ENCODE measurements around the gene AUTS2. TPM values are rescaled to one million over a fixed set of nuclear protein-coding genes. Genes with fewer than 3 reads are reported as not detected.

The AUTS2 gene
- polyA plus RNA-seq, 1 donor from 2014 or later, result 97.3 TPM

DNA sequence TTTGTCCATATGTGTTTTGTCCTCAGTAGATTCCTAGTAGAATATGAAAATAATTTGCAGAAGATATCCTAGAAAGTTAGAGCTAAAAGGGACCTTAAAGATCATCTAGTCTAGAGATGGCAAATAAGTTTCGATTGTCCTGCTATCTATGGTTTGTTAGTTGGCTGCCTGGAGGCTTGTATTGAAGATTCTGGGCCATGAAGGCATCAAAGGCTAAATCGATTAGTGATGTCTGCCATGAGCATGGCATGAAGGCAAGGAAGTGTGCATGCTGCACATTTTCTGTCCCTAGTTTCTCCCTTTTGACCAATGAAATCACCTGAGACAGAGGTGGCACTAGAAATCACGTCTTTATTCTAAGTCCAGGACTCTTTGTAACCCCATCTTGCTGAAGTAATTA is 979.9 kb downstream of the AUTS2 start:
- H3K9me3 ChIP-seq (ENCODE audit: low read length), result no peaks in the 10 kb centered on the region
- peaks cover 5% of the 10 kb centered on the region for H3K79me2 ChIP-seq (replicated peaks; ENCODE audit: insufficient read depth, low read length)
- no peaks in the 10 kb centered on the region for H3K36me3 ChIP-seq (ENCODE audit: insufficient read depth, low read length)
- H3K4me2 ChIP-seq (ENCODE audit: low read length), result no peak overlapping the region
- no peak overlapping the region for H2AFZ ChIP-seq (ENCODE audit: low read depth, low read length)
- H4K20me1 ChIP-seq (ENCODE audit: insufficient read depth), result no peaks in the 10 kb centered on the region
- TF ChIP-seq CTCF (IDR thresholded peaks at IDR 0.05; ENCODE audit: poor library complexity, severe bottlenecking) (no peak), RAD21 (conservative IDR thresholded peaks at IDR 0.05) (no peak), POLR2AphosphoS5 (IDR thresholded peaks at IDR 0.05) (no peak), TAF1 (IDR thresholded peaks at IDR 0.05; ENCODE audit: low read depth) (no peak), SMC3 (conservative IDR thresholded peaks at IDR 0.05; ENCODE audit: poor library complexity) (no peak), REST (IDR thresholded peaks at IDR 0.05; ENCODE audit: borderline replicate concordance) (no peak), MXI1 (conservative IDR thresholded peaks at IDR 0.05; ENCODE audit: poor library complexity, severe bottlenecking) (no peak), EZH2 (IDR thresholded peaks at IDR 0.05; ENCODE audit: borderline replicate concordance, insufficient read depth, low read length, poor library complexity, severe bottlenecking) (no peak), EP300 (conservative IDR thresholded peaks at IDR 0.05; ENCODE audit: poor library complexity, severe bottlenecking) (no peak)
- H3K9ac ChIP-seq (ENCODE audit: low read length), result no peak overlapping the region
- no peaks in the 10 kb centered on the region for H3K9me2 ChIP-seq (ENCODE audit: insufficient read depth, low read length)
- H3F3A ChIP-seq (ENCODE audit: insufficient read depth, low read length, poor library complexity, severe bottlenecking), result peaks cover 15% of the 10 kb centered on the region
- no peaks in the 10 kb centered on the region for H3K27me3 ChIP-seq (ENCODE audit: insufficient read depth, low read depth, low read length)
- H3K4me3 ChIP-seq (ENCODE audit: low read length), result no peak overlapping the region
- no peak overlapping the region for H3K27ac ChIP-seq (ENCODE audit: low read length)

GRCh38 chr7:70579397-70580097 is 981.3 kb downstream of the AUTS2 start:
- no peaks in the 10 kb centered on the region for H3K9me3 ChIP-seq (ENCODE audit: low read length)
- H3K36me3 ChIP-seq (ENCODE audit: insufficient read depth, low read length), result no peaks in the 10 kb centered on the region
- H3K4me2 ChIP-seq (ENCODE audit: low read length), result no peak overlapping the region
- H3K79me2 ChIP-seq (replicated peaks; ENCODE audit: insufficient read depth, low read length), result peaks cover 5% of the 10 kb centered on the region
- H4K20me1 ChIP-seq (ENCODE audit: insufficient read depth), result no peaks in the 10 kb centered on the region
- H3K9ac ChIP-seq (ENCODE audit: low read length), result no peak overlapping the region
- no peak overlapping the region for H2AFZ ChIP-seq (ENCODE audit: low read depth, low read length)
- no peaks in the 10 kb centered on the region for H3K27me3 ChIP-seq (ENCODE audit: insufficient read depth, low read depth, low read length)
- H3K9me2 ChIP-seq (ENCODE audit: insufficient read depth, low read length), result no peaks in the 10 kb centered on the region
- H3K4me3 ChIP-seq (ENCODE audit: low read length), result no peak overlapping the region
- TF ChIP-seq MXI1 (conservative IDR thresholded peaks at IDR 0.05; ENCODE audit: poor library complexity, severe bottlenecking), result no peak
- TF ChIP-seq EP300 (conservative IDR thresholded peaks at IDR 0.05; ENCODE audit: poor library complexity, severe bottlenecking), result no peak
- no peak for TF ChIP-seq EZH2 (IDR thresholded peaks at IDR 0.05; ENCODE audit: borderline replicate concordance, insufficient read depth, low read length, poor library complexity, severe bottlenecking)
- no peak for TF ChIP-seq SMC3 (conservative IDR thresholded peaks at IDR 0.05; ENCODE audit: poor library complexity)
- no peak for TF ChIP-seq TAF1 (IDR thresholded peaks at IDR 0.05; ENCODE audit: low read depth)
- TF ChIP-seq REST (IDR thresholded peaks at IDR 0.05; ENCODE audit: borderline replicate concordance), result no peak
- H3F3A ChIP-seq (ENCODE audit: insufficient read depth, low read length, poor library complexity, severe bottlenecking), result peaks cover 19% of the 10 kb centered on the region
- H3K27ac ChIP-seq (ENCODE audit: low read length), result no peak overlapping the region
